ENCODE measurements around the gene CCDC106.

The CCDC106 gene

DNA sequence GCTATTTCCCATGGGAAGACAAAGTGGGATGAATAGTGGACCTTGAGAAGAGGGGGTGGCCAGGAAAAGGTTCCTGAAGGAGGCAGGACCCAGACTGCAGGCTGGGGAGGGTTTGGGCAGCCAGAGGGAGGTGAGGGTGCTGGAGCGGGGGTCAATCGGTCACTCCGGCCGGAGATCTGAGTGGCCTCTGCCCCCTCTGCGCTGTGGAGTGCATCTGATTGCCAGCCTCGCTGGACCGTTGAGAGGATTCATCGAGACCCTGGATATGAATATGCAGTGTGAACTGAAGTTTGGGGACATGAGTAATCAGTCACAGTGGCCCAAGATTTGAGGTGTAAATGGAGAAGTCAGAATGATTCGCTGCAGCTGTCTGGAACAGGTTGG, 12.7 kb upstream of the CCDC106 start:
- TF ChIP-seq, protein P1, sequence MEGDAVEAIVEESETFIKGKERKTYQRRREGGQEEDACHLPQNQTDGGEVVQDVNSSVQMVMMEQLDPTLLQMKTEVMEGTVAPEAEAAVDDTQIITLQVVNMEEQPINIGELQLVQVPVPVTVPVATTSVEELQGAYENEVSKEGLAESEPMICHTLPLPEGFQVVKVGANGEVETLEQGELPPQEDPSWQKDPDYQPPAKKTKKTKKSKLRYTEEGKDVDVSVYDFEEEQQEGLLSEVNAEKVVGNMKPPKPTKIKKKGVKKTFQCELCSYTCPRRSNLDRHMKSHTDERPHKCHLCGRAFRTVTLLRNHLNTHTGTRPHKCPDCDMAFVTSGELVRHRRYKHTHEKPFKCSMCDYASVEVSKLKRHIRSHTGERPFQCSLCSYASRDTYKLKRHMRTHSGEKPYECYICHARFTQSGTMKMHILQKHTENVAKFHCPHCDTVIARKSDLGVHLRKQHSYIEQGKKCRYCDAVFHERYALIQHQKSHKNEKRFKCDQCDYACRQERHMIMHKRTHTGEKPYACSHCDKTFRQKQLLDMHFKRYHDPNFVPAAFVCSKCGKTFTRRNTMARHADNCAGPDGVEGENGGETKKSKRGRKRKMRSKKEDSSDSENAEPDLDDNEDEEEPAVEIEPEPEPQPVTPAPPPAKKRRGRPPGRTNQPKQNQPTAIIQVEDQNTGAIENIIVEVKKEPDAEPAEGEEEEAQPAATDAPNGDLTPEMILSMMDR (IDR thresholded peaks at IDR 0.05; ENCODE audit: low read depth, low read length, missing control alignments) = no peak
- DNase-seq = no peak
- H3K36me3 ChIP-seq (replicated peaks) = no peaks in the 10 kb centered on the region

GRCh38 chr19:55635856-55636440, 12.1 kb upstream of the CCDC106 start:
- peak overlapping the region; percentile 100 for H3K4me3 ChIP-seq (ENCODE audit: low read depth, low read length)
- H3K36me3 ChIP-seq (replicated peaks) = no peaks in the 10 kb centered on the region
- H3K27me3 ChIP-seq (replicated peaks) = no peaks in the 10 kb centered on the region
- no peak overlapping the region for H3K27ac ChIP-seq
- no peak for DNase-seq
- TF ChIP-seq, protein P1 (IDR thresholded peaks at IDR 0.05; ENCODE audit: low read depth, low read length, missing control alignments) = no peak
- in situ Hi-C loops (cut with HindIII; ENCODE audit: low pct_ligation_motif_present, low sequenced_read_pairs) = no loop called here

More for the DNA sequence above, 12.7 kb upstream of the CCDC106 start:
- in situ Hi-C loops (cut with HindIII; ENCODE audit: low pct_ligation_motif_present, low sequenced_read_pairs) = no loop called here
- H3K27ac ChIP-seq = peak overlapping the region; percentile 91
- no peaks in the 10 kb centered on the region for H3K27me3 ChIP-seq (replicated peaks)
- peak overlapping the region; percentile 100 for H3K4me3 ChIP-seq (ENCODE audit: low read depth, low read length)

DNA sequence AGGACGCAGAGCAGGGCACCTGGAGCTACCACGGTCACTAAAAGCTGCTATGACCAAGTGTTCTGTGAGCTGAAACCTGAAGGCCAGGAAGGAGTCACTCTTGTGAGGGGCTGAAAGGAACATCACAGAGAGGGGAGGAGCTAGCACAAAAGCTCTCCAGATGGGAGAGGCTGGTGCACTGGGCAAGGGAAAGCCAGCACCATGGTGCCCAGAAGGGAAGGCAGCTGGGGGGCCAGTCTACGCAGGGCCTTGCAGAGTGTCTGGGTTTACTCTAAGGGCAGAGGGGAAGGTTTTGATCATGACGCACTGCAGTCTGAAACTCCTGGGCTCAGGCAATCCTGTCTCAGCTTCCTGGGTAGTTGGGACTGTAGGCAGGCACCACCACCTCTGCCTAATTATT, 11.3 kb upstream of the CCDC106 start:
- TF ChIP-seq, protein P1 (IDR thresholded peaks at IDR 0.05; ENCODE audit: low read depth, low read length, missing control alignments) = no peak
- H3K27ac ChIP-seq = no peak overlapping the region
- H3K36me3 ChIP-seq (replicated peaks) = no peaks in the 10 kb centered on the region
- no peak overlapping the region for H3K4me3 ChIP-seq (ENCODE audit: low read depth, low read length)
- DNase-seq = no peak
- in situ Hi-C loops (cut with HindIII; ENCODE audit: low pct_ligation_motif_present, low sequenced_read_pairs) = no loop called here
- no peaks in the 10 kb centered on the region for H3K27me3 ChIP-seq (replicated peaks)

GRCh38 chr19:55637534-55637933, 10.5 kb upstream of the CCDC106 start:
- H3K27ac ChIP-seq = no peak overlapping the region
- H3K27me3 ChIP-seq (replicated peaks) = no peaks in the 10 kb centered on the region
- DNase-seq = no peak
- in situ Hi-C loops (cut with HindIII; ENCODE audit: low pct_ligation_motif_present, low sequenced_read_pairs) = no loop called here
- TF ChIP-seq, protein P1 (IDR thresholded peaks at IDR 0.05; ENCODE audit: low read depth, low read length, missing control alignments) = no peak
- no peaks in the 10 kb centered on the region for H3K36me3 ChIP-seq (replicated peaks)
- H3K4me3 ChIP-seq (ENCODE audit: low read depth, low read length) = no peak overlapping the region

DNA sequence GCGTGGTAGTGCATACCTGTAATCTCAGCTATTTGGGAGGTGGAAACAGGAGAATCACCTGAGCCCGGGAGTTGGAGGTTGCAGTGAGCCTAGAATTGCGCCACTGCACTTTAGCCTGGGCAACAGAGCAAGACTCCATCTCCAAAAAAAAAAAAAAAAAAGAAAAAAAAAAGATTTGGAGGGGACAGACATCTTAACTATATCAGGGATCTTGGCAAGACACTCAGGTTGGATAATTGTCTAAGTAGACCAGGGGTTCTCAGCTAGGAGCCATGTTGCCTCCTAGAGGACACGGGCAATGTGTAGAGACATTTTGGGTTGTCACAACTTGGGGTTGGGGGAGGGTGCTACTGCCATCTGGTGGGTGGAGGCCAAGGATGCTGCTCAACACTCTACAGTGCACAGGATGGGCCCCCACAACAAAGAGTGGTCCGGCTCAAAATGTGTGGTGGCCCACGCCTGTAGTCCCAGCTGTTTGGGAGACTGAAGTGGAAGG, 9.1 kb upstream of the CCDC106 start:
- H3K36me3 ChIP-seq (replicated peaks) = no peaks in the 10 kb centered on the region
- TF ChIP-seq, protein P1 (IDR thresholded peaks at IDR 0.05; ENCODE audit: low read depth, low read length, missing control alignments) = peak; percentile 72
- no peaks in the 10 kb centered on the region for H3K27me3 ChIP-seq (replicated peaks)
- no peak for DNase-seq
- H3K4me3 ChIP-seq (ENCODE audit: low read depth, low read length) = no peak overlapping the region
- in situ Hi-C loops (cut with HindIII; ENCODE audit: low pct_ligation_motif_present, low sequenced_read_pairs) = no loop called here
- no peak overlapping the region for H3K27ac ChIP-seq
